ENCODE data around the gene UVRAG. TPM values are rescaled to one million over a fixed set of nuclear protein-coding genes. Genes with fewer than 3 reads are reported as not detected.
A peak's percentile ranks its signal among the peaks of the same experiment; 100 is the strongest.

UVRAG gene
- total RNA-seq, 1 experiment from 2014 or later, result 13.0 TPM

DNA sequence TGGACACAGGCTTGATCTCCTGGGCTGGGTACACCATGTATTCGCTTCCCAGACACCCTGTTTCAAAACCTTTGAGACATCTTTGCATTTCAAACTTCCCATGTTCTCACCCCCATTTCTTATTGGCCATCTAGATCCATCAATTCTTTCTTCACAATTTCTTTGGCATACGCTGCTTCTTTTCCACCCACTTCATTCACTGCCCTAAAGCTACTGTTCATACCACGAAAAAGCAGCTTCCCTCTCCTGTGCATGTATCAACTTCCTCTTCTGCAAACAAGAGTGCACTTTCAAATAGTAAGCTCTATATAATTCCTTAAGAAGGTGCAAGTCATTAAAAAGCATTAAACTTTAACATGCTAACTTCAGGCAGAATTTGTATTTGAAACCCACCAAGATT lies 21.4 kb downstream of the UVRAG start:
- Histone ChIP-seq H3K4me3 (ENCODE audit: low read length) (no peak overlapping the region), H3K9ac (ENCODE audit: low read length) (no peak overlapping the region), H3K79me2 (ENCODE audit: low read length) (peaks cover 6% of the 10 kb centered on the region; the same call in 1 of the 2 replicates), H3K36me3 (ENCODE audit: low read depth, low read length) (no peaks in the 10 kb centered on the region), H2AFZ (ENCODE audit: low read length) (no peak overlapping the region), H3K4me1 (ENCODE audit: insufficient read depth, low read length) (peaks cover 15% of the 10 kb centered on the region), H3K27ac (ENCODE audit: low read length) (no peak overlapping the region), H3K4me2 (ENCODE audit: low read length) (no peak overlapping the region), H3K9me2 (replicated peaks; ENCODE audit: low read length) (no peaks in the 10 kb centered on the region), H4K20me1 (ENCODE audit: low read length) (no peaks in the 10 kb centered on the region), H3K9me3 (ENCODE audit: low read length) (no peaks in the 10 kb centered on the region), H3K27me3 (ENCODE audit: low read length) (no peaks in the 10 kb centered on the region), H3F3A (ENCODE audit: low read length, unreplicated experiment) (no peaks in the 10 kb centered on the region)
- TF ChIP-seq, protein P1, sequence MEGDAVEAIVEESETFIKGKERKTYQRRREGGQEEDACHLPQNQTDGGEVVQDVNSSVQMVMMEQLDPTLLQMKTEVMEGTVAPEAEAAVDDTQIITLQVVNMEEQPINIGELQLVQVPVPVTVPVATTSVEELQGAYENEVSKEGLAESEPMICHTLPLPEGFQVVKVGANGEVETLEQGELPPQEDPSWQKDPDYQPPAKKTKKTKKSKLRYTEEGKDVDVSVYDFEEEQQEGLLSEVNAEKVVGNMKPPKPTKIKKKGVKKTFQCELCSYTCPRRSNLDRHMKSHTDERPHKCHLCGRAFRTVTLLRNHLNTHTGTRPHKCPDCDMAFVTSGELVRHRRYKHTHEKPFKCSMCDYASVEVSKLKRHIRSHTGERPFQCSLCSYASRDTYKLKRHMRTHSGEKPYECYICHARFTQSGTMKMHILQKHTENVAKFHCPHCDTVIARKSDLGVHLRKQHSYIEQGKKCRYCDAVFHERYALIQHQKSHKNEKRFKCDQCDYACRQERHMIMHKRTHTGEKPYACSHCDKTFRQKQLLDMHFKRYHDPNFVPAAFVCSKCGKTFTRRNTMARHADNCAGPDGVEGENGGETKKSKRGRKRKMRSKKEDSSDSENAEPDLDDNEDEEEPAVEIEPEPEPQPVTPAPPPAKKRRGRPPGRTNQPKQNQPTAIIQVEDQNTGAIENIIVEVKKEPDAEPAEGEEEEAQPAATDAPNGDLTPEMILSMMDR (conservative IDR thresholded peaks at IDR 0.05; ENCODE audit: low read depth, low read length), result no peak
- DNase-seq (no peak), ATAC-seq (no peak)
- CTCF ChIA-PET, result interaction anchor here (0.5 kb wide), 1 partner anchor 12 kb away, joined by 4 read pairs; no protein-coding TSS in a partner anchor
- POLR2A ChIA-PET (ENCODE audit: unreplicated experiment), result interaction anchor here (0.6 kb wide), 1 partner anchor 44 kb away, joined by 7 read pairs; no protein-coding TSS in a partner anchor
- BruUV-seq (replicated peaks), result no TSS peak
- intact Hi-C loops (cut with micrococcal nuclease), result no loop called here

DNA sequence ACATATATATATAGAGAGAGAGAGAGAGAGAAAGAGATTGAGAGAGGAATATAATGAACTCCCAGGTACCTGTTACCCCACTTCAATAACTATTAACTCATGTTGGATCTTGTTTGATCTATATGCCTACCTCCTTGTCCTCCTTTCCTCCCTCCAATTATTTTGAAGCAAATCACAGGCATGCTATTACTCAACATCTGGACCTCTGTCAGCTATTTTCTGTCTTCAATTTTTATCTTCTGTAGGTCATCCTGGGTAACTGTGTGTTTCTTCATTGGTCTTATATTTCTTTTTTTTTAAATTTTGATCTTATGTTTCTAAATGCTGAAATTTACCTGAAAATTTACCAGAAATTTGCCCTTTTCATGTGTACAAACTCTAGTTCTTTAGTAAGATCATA lies 24.8 kb downstream of the UVRAG start:
- no peak for TF ChIP-seq EZH2phosphoT487 (IDR thresholded peaks at IDR 0.05; ENCODE audit: borderline replicate concordance, low read length)
- TF ChIP-seq, protein P1 (conservative IDR thresholded peaks at IDR 0.05; ENCODE audit: low read depth, low read length), result no peak
- TF ChIP-seq EZH2 (IDR thresholded peaks at IDR 0.05; ENCODE audit: low read length, unreplicated experiment), result no peak

DNA sequence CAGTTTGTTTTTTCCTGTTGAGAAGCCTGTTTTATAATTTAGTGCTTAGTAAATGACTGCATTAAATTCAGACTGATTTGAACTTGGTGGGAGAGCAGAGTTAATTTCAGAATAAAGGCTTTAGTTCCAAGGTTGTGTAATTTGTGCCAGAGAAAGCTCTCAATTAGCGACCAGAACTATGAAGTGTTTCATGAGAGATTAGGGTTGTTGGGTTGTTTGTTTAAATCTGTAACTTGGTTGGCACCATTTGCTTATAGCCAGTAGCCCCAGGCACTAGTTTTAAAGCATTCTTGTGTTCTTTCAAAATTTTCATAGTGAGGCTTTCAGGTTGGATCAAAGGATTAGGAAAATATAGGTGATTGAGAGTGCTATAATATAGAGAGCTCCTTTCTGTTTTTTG lies 25.5 kb downstream of the UVRAG start:
- no peak for DNase-seq
- Histone ChIP-seq H3K4me2 (ENCODE audit: low read length) (peak overlapping the region; percentile 7; the same call in 1 of the 2 replicates), H3K36me3 (ENCODE audit: low read depth, low read length) (no peaks in the 10 kb centered on the region), H3F3A (ENCODE audit: low read length, unreplicated experiment) (no peaks in the 10 kb centered on the region), H3K9me2 (replicated peaks; ENCODE audit: low read length) (no peaks in the 10 kb centered on the region), H3K9ac (ENCODE audit: low read length) (no peak overlapping the region), H3K4me1 (ENCODE audit: insufficient read depth, low read length) (peaks cover 21% of the 10 kb centered on the region), H2AFZ (ENCODE audit: low read length) (no peak overlapping the region), H3K4me3 (ENCODE audit: low read length) (no peak overlapping the region), H3K27me3 (ENCODE audit: low read length) (no peaks in the 10 kb centered on the region), H3K9me3 (ENCODE audit: low read length) (no peaks in the 10 kb centered on the region), H4K20me1 (ENCODE audit: low read length) (no peaks in the 10 kb centered on the region), H3K79me2 (ENCODE audit: low read length) (peaks cover 9% of the 10 kb centered on the region), H3K27ac (ENCODE audit: low read length) (peak overlapping the region; percentile 17; the same call in 1 of the 2 replicates)
- intact Hi-C loops (cut with micrococcal nuclease), result no loop called here
- TF ChIP-seq EZH2phosphoT487 (IDR thresholded peaks at IDR 0.05; ENCODE audit: borderline replicate concordance, low read length), result no peak
- TF ChIP-seq, protein P1 (conservative IDR thresholded peaks at IDR 0.05; ENCODE audit: low read depth, low read length), result no peak
- no peak for TF ChIP-seq EZH2 (IDR thresholded peaks at IDR 0.05; ENCODE audit: low read length, unreplicated experiment)
- ChIA-PET POLR2A (ENCODE audit: unreplicated experiment) (no interaction called here), CTCF (no interaction called here)
- BruUV-seq (replicated peaks), result no TSS peak
- ATAC-seq, result no peak

More for the DNA sequence above, 24.8 kb downstream of the UVRAG start:
- H3K9me2 ChIP-seq (replicated peaks; ENCODE audit: low read length), result no peaks in the 10 kb centered on the region
- H3K4me1 ChIP-seq (ENCODE audit: insufficient read depth, low read length), result peaks cover 21% of the 10 kb centered on the region
- no peak for ATAC-seq
- no peak overlapping the region for H3K27ac ChIP-seq (ENCODE audit: low read length)
- BruUV-seq (replicated peaks), result no TSS peak
- H3F3A ChIP-seq (ENCODE audit: low read length, unreplicated experiment), result no peaks in the 10 kb centered on the region
- peaks cover 11% of the 10 kb centered on the region for H3K79me2 ChIP-seq (ENCODE audit: low read length)
- no peak overlapping the region for H3K9ac ChIP-seq (ENCODE audit: low read length)
- H3K27me3 ChIP-seq (ENCODE audit: low read length), result no peaks in the 10 kb centered on the region
- no peak overlapping the region for H3K4me2 ChIP-seq (ENCODE audit: low read length)
- DNase-seq, result no peak
- H4K20me1 ChIP-seq (ENCODE audit: low read length), result no peaks in the 10 kb centered on the region
- H3K36me3 ChIP-seq (ENCODE audit: low read depth, low read length), result no peaks in the 10 kb centered on the region
- intact Hi-C loops (cut with micrococcal nuclease), result no loop called here
- H3K4me3 ChIP-seq (ENCODE audit: low read length), result no peak overlapping the region
- no peaks in the 10 kb centered on the region for H3K9me3 ChIP-seq (ENCODE audit: low read length)
- H2AFZ ChIP-seq (ENCODE audit: low read length), result no peak overlapping the region
- ChIA-PET POLR2A (ENCODE audit: unreplicated experiment) (interaction anchor here (0.6 kb wide), 1 partner anchor 24 kb away, joined by 4 read pairs; no protein-coding TSS in a partner anchor), CTCF (no interaction called here)

Data from PC-3 (cell line).